ENCODE data around the gene IGSF11. TPM values are rescaled to one million over a fixed set of nuclear protein-coding genes. Genes with fewer than 3 reads are reported as not detected.

Gene IGSF11
- total RNA-seq, 1 experiment from 2014 or later, result 0.66 TPM

GRCh38 chr3:118850687-118851086 lies 184.0 kb downstream of the IGSF11 start:
- intact Hi-C loops (cut with micrococcal nuclease), result no loop called here
- DNase-seq (no peak), ATAC-seq (no peak)
- Histone ChIP-seq H3K36me3 (ENCODE audit: low read depth, low read length) (no peaks in the 10 kb centered on the region), H3K4me1 (ENCODE audit: insufficient read depth, low read length) (no peaks in the 10 kb centered on the region), H4K20me1 (ENCODE audit: low read length) (no peaks in the 10 kb centered on the region), H3F3A (ENCODE audit: low read length, unreplicated experiment) (no peaks in the 10 kb centered on the region), H3K4me3 (ENCODE audit: low read length) (no peak overlapping the region), H3K9me3 (ENCODE audit: low read length) (no peaks in the 10 kb centered on the region), H3K4me2 (ENCODE audit: low read length) (no peak overlapping the region), H3K9me2 (replicated peaks; ENCODE audit: low read length) (no peaks in the 10 kb centered on the region), H3K27ac (ENCODE audit: low read length) (no peak overlapping the region), H3K27me3 (ENCODE audit: low read length) (no peaks in the 10 kb centered on the region), H3K79me2 (ENCODE audit: low read length) (no peaks in the 10 kb centered on the region), H3K9ac (ENCODE audit: low read length) (no peak overlapping the region), H2AFZ (ENCODE audit: low read length) (no peak overlapping the region)
- no TSS peak for BruUV-seq (replicated peaks)
- POLR2A ChIA-PET (ENCODE audit: unreplicated experiment), result no interaction called here
- TF ChIP-seq CTCF (conservative IDR thresholded peaks at IDR 0.05; ENCODE audit: low read depth, low read length) (no peak), EZH2 (IDR thresholded peaks at IDR 0.05; ENCODE audit: low read length, unreplicated experiment) (no peak), EZH2phosphoT487 (IDR thresholded peaks at IDR 0.05; ENCODE audit: borderline replicate concordance, low read length) (no peak)
- CTCF ChIA-PET, result no interaction called here

Other genes starting within 250 kb of the IGSF11 start
- 0.33 TPM in 1 of 2 replicates, not detected in the other for gene TEX55, start 111.3 kb upstream of the IGSF11 start, total RNA-seq (2014; rRNA removed)
- gene UPK1B, start 138.8 kb upstream of the IGSF11 start, total RNA-seq (2014; rRNA removed), result 0.04 TPM in 1 of 2 replicates, not detected in the other
- 37.6 and 40.8 TPM in 2 replicates for gene B4GALT4, start 206.0 kb upstream of the IGSF11 start, total RNA-seq (2014; rRNA removed)